Suprapubic skin (tissue), 3 donors: ENCODE data around the gene TJP3.

Experiments
- CTCF ChIP-seq, 2 donors: fragments of 200-600 bp in 1 of 2; fragments of 450-650 bp in 1 of 2; sonication (generic) in 1 of 2; IDR thresholded peaks; one replicate each; pipeline ENCODE4 v1.5.1; 2016 to 2019; ENCODE audit warnings: antibody characterized with exemption in 2 of 2, mild to moderate bottlenecking in 1 of 2, moderate library complexity in 1 of 2
- EP300 ChIP-seq: sonication (generic); formaldehyde crosslinking; IDR thresholded peaks from one replicate; pipeline ENCODE4 v1.6.1; 2017; ENCODE audit warnings: antibody characterized with exemption
- POLR2A ChIP-seq, 2 donors: fragments of 450-650 bp; IDR thresholded peaks; one replicate each; pipeline ENCODE4 v1.6.1; 2017; ENCODE audit warnings: antibody characterized with exemption in 2 of 2, mild to moderate bottlenecking in 2 of 2, moderate library complexity in 2 of 2

DNA sequence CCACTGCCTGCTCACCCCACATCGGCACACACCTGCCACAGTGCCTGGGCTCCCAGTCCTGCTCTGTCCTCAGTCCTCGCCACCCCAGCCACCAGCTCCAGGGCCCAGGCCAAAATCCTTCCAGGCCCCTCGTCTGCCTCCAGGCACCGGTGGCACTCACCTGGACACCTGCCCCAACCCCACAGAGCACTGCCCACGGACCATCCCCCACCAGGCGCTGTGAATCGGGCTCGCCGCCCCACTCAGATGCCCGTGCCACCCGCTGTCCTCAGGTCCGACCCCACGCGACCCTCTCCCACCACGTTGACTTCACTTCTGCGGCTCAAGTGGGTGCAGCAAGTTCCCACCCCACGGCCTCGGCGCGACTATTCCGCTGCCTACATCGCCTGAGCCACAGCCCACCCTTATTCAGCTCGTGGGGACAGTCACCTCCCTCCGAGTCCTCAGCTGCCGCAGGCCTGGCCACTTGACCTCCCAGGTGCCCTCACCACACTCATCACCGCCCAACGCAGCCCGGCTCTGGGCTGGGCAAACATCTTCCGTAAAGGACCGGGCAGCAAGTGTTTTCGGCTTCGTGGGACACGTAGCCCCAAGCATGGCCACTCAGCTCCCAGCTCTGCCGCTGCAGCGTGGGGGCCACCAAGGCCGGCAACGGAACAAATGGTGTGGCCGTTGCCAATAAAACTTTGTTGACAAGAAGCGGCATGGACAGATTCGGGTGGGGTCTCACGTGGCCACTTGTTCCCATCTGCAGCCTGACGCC lies 13.6 kb upstream of the TJP3 start:
- TF ChIP-seq CTCF (IDR thresholded peaks at IDR 0.05) = no peak
- no peak for TF ChIP-seq EP300
- TF ChIP-seq POLR2A (IDR thresholded peaks at IDR 0.05) = no peak
